Ishikawa (cell line): ENCODE measurements around the gene C11orf52.

Source experiments
- EP300 ChIP-seq: IDR thresholded peaks from 2 replicates; pipeline ENCODE4 v1.6.1; 2012; ENCODE audit warnings: borderline replicate concordance
- TAF1 ChIP-seq: IDR thresholded peaks from 2 replicates; pipeline ENCODE4 v1.6.1; 2012; ENCODE audit warnings: low read depth, mild to moderate bottlenecking

DNA sequence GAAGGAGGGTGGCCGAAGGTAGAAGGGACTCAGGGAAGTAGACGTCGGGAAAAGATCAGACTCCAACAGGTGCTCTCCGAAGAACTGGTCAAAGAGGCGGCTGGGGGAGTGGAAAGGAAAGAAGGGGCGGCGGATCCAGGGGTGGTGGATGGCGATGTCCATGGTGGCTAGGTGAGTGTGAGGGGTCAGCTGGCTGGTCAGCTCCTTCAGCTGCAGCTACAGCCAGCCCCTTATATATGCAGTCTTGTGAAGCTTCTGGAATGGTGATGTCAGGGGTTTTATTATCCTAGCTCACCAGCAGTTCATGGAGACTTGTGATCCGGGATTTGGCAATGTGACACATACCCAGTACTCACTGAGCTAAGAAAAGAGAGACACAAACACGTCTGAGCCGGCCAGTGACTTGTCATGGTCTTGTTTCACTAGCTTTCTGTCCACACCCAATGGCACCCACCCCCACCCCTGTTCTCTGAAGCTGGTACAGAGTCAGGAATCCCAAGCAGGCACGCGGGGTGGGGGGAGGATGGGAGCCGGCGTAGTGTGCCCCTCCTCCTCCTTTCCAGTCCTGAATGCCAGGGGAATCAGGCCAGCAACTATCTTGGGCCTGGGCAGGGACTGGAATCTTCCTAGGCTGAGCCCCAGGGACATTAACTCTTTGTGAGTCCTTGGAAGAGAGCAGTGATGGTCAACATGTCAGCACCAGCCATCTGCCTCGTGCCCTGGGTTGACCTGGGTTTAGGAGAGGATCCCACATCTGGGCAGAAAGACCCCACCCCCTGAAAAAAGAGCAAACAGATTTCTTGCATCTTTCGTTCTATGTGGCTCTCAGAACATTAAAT, 6.9 kb upstream of the C11orf52 start, which contains the start of gene CRYAB:
- TF ChIP-seq EP300 (peak; percentile 37; the same call in 1 of the 2 replicates), TAF1 (no peak)
